Measurements from ENCODE around the gene MEIS3. TPM values are rescaled to one million over a fixed set of nuclear protein-coding genes. Genes with fewer than 3 reads are reported as not detected.
"Not testable (repeated sequence)": the region's sequence is repeated elsewhere in the genome, so short reads cannot be mapped to it uniquely, and the experiment has no call there.

The MEIS3 gene
- polyA plus RNA-seq, 4 donors, result 4.6 to 11.2 (median 4.8) TPM; not detected in 1

- Histone ChIP-seq H3K36me3 (ENCODE audit: control insufficient read depth in 3 of 3, insufficient read depth in 2 of 3, low read depth in 1 of 3, low read length in 3 of 3) (no peaks in the 10 kb centered on the region), H3K27me3 (ENCODE audit: control insufficient read depth in 3 of 3, insufficient read depth in 3 of 3, low read length in 3 of 3) (peaks cover 0 to 2% (median 0%) of the 10 kb centered on the region in 3 donors), H3K27ac (ENCODE audit: low read depth in 1 of 3, low read length in 2 of 3) (no peak overlapping the region), H3K4me1 (ENCODE audit: control insufficient read depth in 3 of 3, insufficient read depth in 2 of 3, low read depth in 1 of 3, low read length in 2 of 3) (no peaks in the 10 kb centered on the region), H3K4me3 (ENCODE audit: low read depth in 1 of 3, low read length in 3 of 3) (no peak overlapping the region), H3K9me3 (ENCODE audit: control insufficient read depth in 2 of 2, insufficient read depth in 1 of 2, low read depth in 1 of 2, low read length in 1 of 2) (no peaks in the 10 kb centered on the region)
- no peak for FAIRE-seq
- 31 to 34% (median 32%) methylated on average over 14 to 15 of the region's 15 CpGs for WGBS, 3 donors
- DNase-seq, result peak; percentile 66 to 74
Observed at GRCh38 chr19:47391510-47392223, 27.7 kb downstream of the MEIS3 start.

DNA sequence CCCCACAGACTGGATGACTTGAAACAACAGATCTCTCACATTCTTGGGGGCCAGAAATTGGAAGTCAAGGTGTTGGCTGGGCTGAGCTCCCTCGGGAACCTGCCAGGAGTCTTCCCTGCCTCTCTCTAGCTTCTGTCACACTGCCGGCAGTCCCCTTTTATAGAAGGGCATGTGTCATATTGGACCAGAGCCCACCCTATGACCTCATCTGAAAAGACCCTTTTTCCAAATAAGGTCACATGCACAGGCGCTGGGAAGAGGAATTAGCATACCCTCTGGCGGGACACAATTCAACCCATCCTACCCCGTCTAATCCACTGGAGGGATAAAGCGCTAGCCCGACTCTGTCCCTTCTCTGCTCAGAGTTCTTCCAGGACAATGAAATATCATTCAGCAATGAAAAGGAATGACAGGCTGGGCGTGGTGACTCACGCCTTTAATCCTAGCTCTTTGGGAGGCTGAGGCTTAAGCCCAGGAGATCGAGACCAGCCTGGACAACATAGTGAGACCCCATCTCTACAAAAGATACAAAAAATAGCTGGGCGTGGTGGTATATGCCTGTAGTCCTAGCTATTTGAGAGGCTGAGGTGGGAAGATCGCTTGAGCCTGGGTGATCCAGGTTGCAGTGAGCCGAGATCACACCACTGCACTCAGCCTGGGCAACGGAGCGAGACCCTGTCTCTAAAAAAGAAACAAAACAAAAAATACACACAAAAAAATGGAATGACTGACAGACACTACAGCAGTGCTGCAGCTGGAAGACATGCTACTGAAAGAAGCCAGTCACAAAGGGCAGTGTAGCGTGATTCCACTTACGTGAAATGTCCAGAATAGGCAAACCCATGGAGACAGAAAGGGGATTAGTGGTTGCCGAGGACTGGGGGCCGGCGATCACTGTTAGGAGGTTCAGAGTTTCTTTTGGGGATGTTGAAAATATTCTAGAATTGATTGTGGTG, 28.5 kb downstream of the MEIS3 start:
- 72 to 73% (median 73%) methylated on average over 20 of the region's 20 CpGs for WGBS, 3 donors
- Histone ChIP-seq H3K27me3 (ENCODE audit: control insufficient read depth in 3 of 3, insufficient read depth in 3 of 3, low read length in 3 of 3) (peaks cover 0 to 2% (median 0%) of the 10 kb centered on the region in 3 donors), H3K9me3 (ENCODE audit: control insufficient read depth in 2 of 2, insufficient read depth in 1 of 2, low read depth in 1 of 2, low read length in 1 of 2) (no peaks in the 10 kb centered on the region), H3K4me1 (ENCODE audit: control insufficient read depth in 3 of 3, insufficient read depth in 2 of 3, low read depth in 1 of 3, low read length in 2 of 3) (no peaks in the 10 kb centered on the region), H3K27ac (ENCODE audit: low read depth in 1 of 3, low read length in 2 of 3) (no peak overlapping the region), H3K36me3 (ENCODE audit: control insufficient read depth in 3 of 3, insufficient read depth in 2 of 3, low read depth in 1 of 3, low read length in 3 of 3) (no peaks in the 10 kb centered on the region), H3K4me3 (ENCODE audit: low read depth in 1 of 3, low read length in 3 of 3) (no peak overlapping the region)
- DNase-seq (no peak), FAIRE-seq (no peak)

- H3K27ac ChIP-seq (ENCODE audit: low read depth in 1 of 3, low read length in 2 of 3), result no peak overlapping the region
- 67 to 73% (median 68%) methylated on average over 9 of the region's 9 CpGs for WGBS, 3 donors
- H3K9me3 ChIP-seq (ENCODE audit: control insufficient read depth in 2 of 2, insufficient read depth in 1 of 2, low read depth in 1 of 2, low read length in 1 of 2), result no peaks in the 10 kb centered on the region
- no peak for DNase-seq
- H3K4me3 ChIP-seq (ENCODE audit: low read depth in 1 of 3, low read length in 3 of 3), result no peak overlapping the region
- FAIRE-seq, result no peak
- peaks cover 0 to 2% (median 0%) of the 10 kb centered on the region in 3 donors for H3K27me3 ChIP-seq (ENCODE audit: control insufficient read depth in 3 of 3, insufficient read depth in 3 of 3, low read length in 3 of 3)
- H3K36me3 ChIP-seq (ENCODE audit: control insufficient read depth in 3 of 3, insufficient read depth in 2 of 3, low read depth in 1 of 3, low read length in 3 of 3), result no peaks in the 10 kb centered on the region
- no peaks in the 10 kb centered on the region for H3K4me1 ChIP-seq (ENCODE audit: control insufficient read depth in 3 of 3, insufficient read depth in 2 of 3, low read depth in 1 of 3, low read length in 2 of 3)
Observed at GRCh38 chr19:47389150-47389556, 30.2 kb downstream of the MEIS3 start.

GRCh38 chr19:47388721-47389120, 30.6 kb downstream of the MEIS3 start:
- not testable (repeated sequence) for H3K36me3 ChIP-seq (ENCODE audit: control insufficient read depth in 3 of 3, insufficient read depth in 2 of 3, low read depth in 1 of 3, low read length in 3 of 3); H3K27me3 ChIP-seq (ENCODE audit: control insufficient read depth in 3 of 3, insufficient read depth in 3 of 3, low read length in 3 of 3); DNase-seq; H3K4me1 ChIP-seq (ENCODE audit: control insufficient read depth in 3 of 3, insufficient read depth in 2 of 3, low read depth in 1 of 3, low read length in 2 of 3); H3K9me3 ChIP-seq (ENCODE audit: control insufficient read depth in 2 of 2, insufficient read depth in 1 of 2, low read depth in 1 of 2, low read length in 1 of 2); H3K4me3 ChIP-seq (ENCODE audit: low read depth in 1 of 3, low read length in 3 of 3); FAIRE-seq; H3K27ac ChIP-seq (ENCODE audit: low read depth in 1 of 3, low read length in 2 of 3)
- WGBS, 3 donors, result 63 to 72% (median 68%) methylated on average over 5 of the region's 5 CpGs

DNA sequence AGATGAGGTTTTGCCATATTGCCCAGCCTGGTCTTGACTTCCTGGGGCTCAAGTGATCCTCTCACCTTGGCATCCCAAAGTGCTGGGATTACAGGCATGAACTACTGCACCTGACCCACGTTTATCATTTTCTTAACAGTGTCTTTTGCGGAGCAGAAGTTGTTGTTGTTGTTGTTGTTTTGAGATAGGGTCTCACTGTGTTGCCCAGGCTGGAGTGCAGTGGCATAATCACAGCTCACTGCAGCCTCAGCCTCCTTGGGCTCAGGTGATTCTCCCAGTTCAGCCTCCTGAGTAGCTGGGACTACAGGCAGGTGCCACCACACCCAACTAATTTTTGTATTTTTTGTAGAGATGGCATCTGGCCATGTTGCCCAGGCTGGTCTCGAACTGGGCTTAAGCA, 31.7 kb downstream of the MEIS3 start:
- H3K9me3 ChIP-seq (ENCODE audit: control insufficient read depth in 2 of 2, insufficient read depth in 1 of 2, low read depth in 1 of 2, low read length in 1 of 2); H3K36me3 ChIP-seq (ENCODE audit: control insufficient read depth in 3 of 3, insufficient read depth in 2 of 3, low read depth in 1 of 3, low read length in 3 of 3); H3K27me3 ChIP-seq (ENCODE audit: control insufficient read depth in 3 of 3, insufficient read depth in 3 of 3, low read length in 3 of 3); DNase-seq; H3K4me3 ChIP-seq (ENCODE audit: low read depth in 1 of 3, low read length in 3 of 3); H3K27ac ChIP-seq (ENCODE audit: low read depth in 1 of 3, low read length in 2 of 3); H3K4me1 ChIP-seq (ENCODE audit: control insufficient read depth in 3 of 3, insufficient read depth in 2 of 3, low read depth in 1 of 3, low read length in 2 of 3); FAIRE-seq: not testable (repeated sequence)
- 67 to 81% (median 71%) methylated on average over 3 of the region's 3 CpGs for WGBS, 3 donors

DNA sequence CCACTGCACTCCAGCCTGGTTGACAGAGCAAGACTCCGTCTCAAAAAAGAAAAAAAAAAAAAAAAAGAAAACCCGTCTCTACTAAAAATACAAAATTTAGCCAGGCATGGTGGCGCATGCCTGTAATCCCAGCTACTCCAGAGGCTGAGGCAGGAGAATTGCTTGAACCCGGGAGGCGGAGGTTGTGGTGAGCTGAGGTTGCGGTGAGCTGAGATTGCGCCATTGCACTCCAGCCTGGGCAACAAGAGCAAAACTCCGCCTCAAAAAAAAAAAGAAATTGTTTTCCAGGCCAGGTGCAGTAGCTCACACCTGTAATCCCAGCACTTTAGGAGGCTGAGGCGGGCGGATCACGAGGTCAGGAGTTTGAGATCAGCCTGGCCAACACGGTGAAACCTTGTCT, 32.7 kb downstream of the MEIS3 start:
- not testable (repeated sequence) for DNase-seq; H3K36me3 ChIP-seq (ENCODE audit: control insufficient read depth in 3 of 3, insufficient read depth in 2 of 3, low read depth in 1 of 3, low read length in 3 of 3); FAIRE-seq; H3K4me1 ChIP-seq (ENCODE audit: control insufficient read depth in 3 of 3, insufficient read depth in 2 of 3, low read depth in 1 of 3, low read length in 2 of 3); H3K27me3 ChIP-seq (ENCODE audit: control insufficient read depth in 3 of 3, insufficient read depth in 3 of 3, low read length in 3 of 3); H3K4me3 ChIP-seq (ENCODE audit: low read depth in 1 of 3, low read length in 3 of 3); H3K27ac ChIP-seq (ENCODE audit: low read depth in 1 of 3, low read length in 2 of 3); H3K9me3 ChIP-seq (ENCODE audit: control insufficient read depth in 2 of 2, insufficient read depth in 1 of 2, low read depth in 1 of 2, low read length in 1 of 2)
- WGBS, 3 donors, result 51 to 76% (median 65%) methylated on average over 11 to 12 of the region's 12 CpGs

DNA sequence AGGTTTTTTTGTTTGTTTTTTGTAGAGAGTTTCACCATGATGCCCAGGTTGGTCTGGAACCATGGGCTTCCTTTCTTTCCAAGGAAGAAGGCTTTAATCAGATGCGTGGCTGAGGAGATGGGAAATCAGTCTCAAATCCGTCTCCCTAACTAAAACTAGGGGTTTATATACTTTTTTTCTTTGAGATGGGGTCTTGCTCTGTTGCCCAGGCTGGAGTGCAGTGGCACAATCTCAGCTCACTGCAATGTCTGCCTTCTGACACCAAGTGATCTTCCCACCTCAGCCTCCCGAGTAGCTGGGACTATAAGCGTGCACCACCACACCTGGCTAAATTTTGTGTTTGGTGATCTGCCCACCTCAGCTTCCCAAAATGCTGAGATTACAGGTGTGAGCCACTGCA, 34.8 kb downstream of the MEIS3 start:
- peaks cover 5 to 30% (median 8%) of the 10 kb centered on the region in 3 donors for H3K36me3 ChIP-seq (ENCODE audit: control insufficient read depth in 3 of 3, insufficient read depth in 2 of 3, low read depth in 1 of 3, low read length in 3 of 3)
- not testable (repeated sequence) for H3K4me3 ChIP-seq (ENCODE audit: low read depth in 1 of 3, low read length in 3 of 3); H3K9me3 ChIP-seq (ENCODE audit: control insufficient read depth in 2 of 2, insufficient read depth in 1 of 2, low read depth in 1 of 2, low read length in 1 of 2); H3K27me3 ChIP-seq (ENCODE audit: control insufficient read depth in 3 of 3, insufficient read depth in 3 of 3, low read length in 3 of 3); H3K27ac ChIP-seq (ENCODE audit: low read depth in 1 of 3, low read length in 2 of 3); DNase-seq; H3K4me1 ChIP-seq (ENCODE audit: control insufficient read depth in 3 of 3, insufficient read depth in 2 of 3, low read depth in 1 of 3, low read length in 2 of 3); FAIRE-seq
- 77 to 85% (median 79%) methylated on average over 4 of the region's 4 CpGs for WGBS, 3 donors

DNA sequence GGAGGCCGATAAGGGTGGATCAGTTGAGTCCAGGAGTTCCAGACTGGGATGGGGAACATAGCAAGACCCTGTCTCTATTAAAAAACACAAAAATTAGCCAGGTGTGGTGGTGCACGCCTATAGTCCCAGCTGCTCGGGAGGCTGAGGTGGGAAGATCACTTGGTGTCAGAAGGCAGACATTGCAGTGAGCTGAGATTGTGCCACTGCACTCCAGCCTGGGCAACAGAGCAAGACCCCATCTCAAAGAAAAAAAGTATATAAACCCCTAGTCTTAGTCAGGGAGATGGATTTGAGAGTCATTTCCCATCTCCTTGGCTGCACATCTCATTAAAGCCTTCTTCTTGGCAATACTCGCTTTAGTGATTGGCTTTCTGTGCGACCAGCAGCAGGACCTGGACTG, 35.4 kb downstream of the MEIS3 start:
- not testable (repeated sequence) for DNase-seq; H3K27ac ChIP-seq (ENCODE audit: low read depth in 1 of 3, low read length in 2 of 3); H3K4me3 ChIP-seq (ENCODE audit: low read depth in 1 of 3, low read length in 3 of 3); H3K9me3 ChIP-seq (ENCODE audit: control insufficient read depth in 2 of 2, insufficient read depth in 1 of 2, low read depth in 1 of 2, low read length in 1 of 2); FAIRE-seq; H3K4me1 ChIP-seq (ENCODE audit: control insufficient read depth in 3 of 3, insufficient read depth in 2 of 3, low read depth in 1 of 3, low read length in 2 of 3); H3K27me3 ChIP-seq (ENCODE audit: control insufficient read depth in 3 of 3, insufficient read depth in 3 of 3, low read length in 3 of 3)
- 77 to 85% (median 83%) methylated on average over 5 of the region's 5 CpGs for WGBS, 3 donors
- H3K36me3 ChIP-seq (ENCODE audit: control insufficient read depth in 3 of 3, insufficient read depth in 2 of 3, low read depth in 1 of 3, low read length in 3 of 3), result peaks cover 7 to 35% (median 8%) of the 10 kb centered on the region in 3 donors

Measured in small intestine (tissue), 7 donors.